H1 (cell line): ENCODE results near the gene CIITA.

ENCODE experiments used
- ATF2 ChIP-seq: IDR thresholded peaks from 2 replicates; pipeline ENCODE4 v1.6.1; 2012; ENCODE audit warnings: low read length, inconsistent platforms
- CHD1 ChIP-seq: IDR thresholded peaks from 2 replicates; pipeline ENCODE4 v1.6.1; 2012; ENCODE audit warnings: low read depth, low read length, improper control_type of control experiment
- CTCF ChIP-seq, 3 experiments: IDR thresholded peaks; 1 replicate in 2 of 3; 2 replicates in 1 of 3; pipeline versions ENCODE4 v1.5.1 to v1.6.1; 2011; ENCODE audit warnings: low read length in 3 of 3, mild to moderate bottlenecking in 3 of 3, inconsistent platforms in 2 of 3, low read depth in 1 of 3, moderate library complexity in 1 of 3; ENCODE audit not compliant: insufficient read depth in 1 of 3; ENCODE audit errors: control extremely low read depth in 1 of 3
- EP300 ChIP-seq, 2 experiments: IDR thresholded peaks; 1 replicate in 1 of 2; 2 replicates in 1 of 2; pipeline ENCODE4 v1.6.1; 2011 to 2012; ENCODE audit warnings: low read depth in 2 of 2, low read length in 2 of 2, mild to moderate bottlenecking in 2 of 2, borderline replicate concordance in 1 of 2, inconsistent platforms in 1 of 2, moderate library complexity in 1 of 2
- EZH2 ChIP-seq: fragments of 200-600 bp; sonication (generic); IDR thresholded peaks from 2 replicates; pipeline ENCODE4 v1.7.1; 2012; ENCODE audit warnings: low read depth, mild to moderate bottlenecking, moderate library complexity, low read length, inconsistent platforms; ENCODE audit not compliant: severe bottlenecking
- FOSL1 ChIP-seq: IDR thresholded peaks from 2 replicates; pipeline ENCODE4 v1.6.1; 2011; ENCODE audit warnings: mild to moderate bottlenecking, low read depth, low read length, moderate library complexity; ENCODE audit not compliant: insufficient read depth
- GABPA ChIP-seq: IDR thresholded peaks from 2 replicates; pipeline ENCODE4 v1.6.1; 2011; ENCODE audit warnings: mild to moderate bottlenecking, low read length, moderate library complexity, borderline replicate concordance; ENCODE audit not compliant: insufficient read depth
- MAFK ChIP-seq: IDR thresholded peaks from 2 replicates; pipeline ENCODE4 v1.6.1; 2012; ENCODE audit warnings: low read depth, mild to moderate bottlenecking, improper control_type of control experiment, low read length
- MAX ChIP-seq: IDR thresholded peaks from 2 replicates; pipeline ENCODE4 v1.6.1; 2012; ENCODE audit warnings: inconsistent platforms
- NRF1 ChIP-seq: IDR thresholded peaks from 2 replicates; pipeline ENCODE4 v1.6.1; 2011; ENCODE audit warnings: mild to moderate bottlenecking, low read depth, low read length, improper control_type of control experiment
- POLR2A ChIP-seq, 2 experiments: IDR thresholded peaks; 1 replicate in 1 of 2; 2 replicates in 1 of 2; pipeline ENCODE4 v1.6.1; 2011; ENCODE audit warnings: low read depth in 2 of 2, low read length in 2 of 2, mild to moderate bottlenecking in 2 of 2; ENCODE audit errors: control extremely low read depth in 1 of 2
- SP2 ChIP-seq: IDR thresholded peaks from 2 replicates; pipeline ENCODE4 v1.6.1; 2012; ENCODE audit warnings: mild to moderate bottlenecking, low read length, inconsistent platforms
- TAF1 ChIP-seq: IDR thresholded peaks from 2 replicates; pipeline ENCODE4 v1.6.1; 2011; ENCODE audit warnings: mild to moderate bottlenecking, low read depth, low read length
- ZNF274 ChIP-seq: IDR thresholded peaks from 2 replicates; pipeline ENCODE4 v1.7.0; 2012; ENCODE audit warnings: low read length, borderline replicate concordance; ENCODE audit errors: extremely low read depth

- TF ChIP-seq CHD1 (no peak), SP2 (no peak), FOSL1 (no peak), CTCF (IDR thresholded peaks at IDR 0.05; ENCODE audit: control extremely low read depth in 1 of 3, insufficient read depth in 1 of 3, low read depth in 1 of 3, low read length in 3 of 3) (no peak), ATF2 (no peak), EZH2 (no peak), GABPA (no peak), ZNF274 (no peak), MAFK (no peak), EP300 (IDR thresholded peaks at IDR 0.05; ENCODE audit: borderline replicate concordance in 1 of 2, low read depth in 2 of 2, low read length in 2 of 2) (no peak), MAX (no peak), TAF1 (no peak), POLR2A (IDR thresholded peaks at IDR 0.05; ENCODE audit: control extremely low read depth in 1 of 2, low read depth in 2 of 2, low read length in 2 of 2) (no peak), NRF1 (no peak)
Measured at GRCh38 chr16:10931977-10932632, 55.1 kb downstream of the CIITA start.
